HepG2 (cell line): Measurements from ENCODE around the gene CPNE5. TPM values are rescaled to one million over a fixed set of nuclear protein-coding genes. Genes with fewer than 3 reads are reported as not detected.

ENCODE experiments used
- ATAC-seq: fragments of 200-7000 bp; cut with Tn5 transposase; 3 replicates; pipeline ENCODE4 v1.9.1; 2020; ENCODE audit warnings: mild to moderate bottlenecking, moderate library complexity
- BruUV-seq: library from RNA; stranded (reverse); fragments of 400-500 nt; replicated peaks from 2 replicates; lab custom pipeline; 2021; lab: Mats Ljungman, UMichigan
- CTCF ChIA-PET: fragments of 300-600 bp; formaldehyde crosslinking; extraction: SDS; loops from one replicate; lab custom pipeline; 2021; ENCODE audit warnings: low total read pairs, inconsistent platforms, low intra/inter-chr PET ratio; lab: Yijun Ruan, JAX
- POLR2A ChIA-PET: fragments of 350-600 bp; sonication (Branson Sonifier 250); formaldehyde crosslinking; loops from one replicate; lab custom pipeline; 2020; ENCODE audit warnings: antibody characterized with exemption, inconsistent platforms; lab: Yijun Ruan, JAX
- DNase-seq: peaks from one replicate; pipeline ENCODE4 v3.0.0-alpha.2; 2015; ENCODE audit warnings: low spot score
- FAIRE-seq: peaks from 3 replicates; lab custom pipeline; 2011; peaks lifted over from hg19 to GRCh38; lab: Jason Lieb, UNC
- H2AFZ ChIP-seq: one replicate; pipeline ENCODE4 v1.6.1; 2011; ENCODE audit warnings: low read length, inconsistent platforms
- H3K27ac ChIP-seq: fragments of 300-600 bp; 3 replicates; pipeline ENCODE4 v1.8.0; 2011; ENCODE audit warnings: mixed run types, mild to moderate bottlenecking, mixed read lengths, low read length, inconsistent platforms; ENCODE audit not compliant: insufficient read depth; ENCODE audit errors: extremely low read length
- H3K27me3 ChIP-seq, 2 experiments: fragments of 200-600 bp in 1 of 2; 2 replicates in 1 of 2; 3 replicates in 1 of 2; pipeline versions ENCODE4 v1.6.0 to v1.8.0; 2011; ENCODE audit warnings: low read length in 2 of 2, mild to moderate bottlenecking in 2 of 2, moderate library complexity in 2 of 2, inconsistent platforms in 1 of 2; ENCODE audit not compliant: insufficient read depth in 2 of 2, control insufficient read depth in 1 of 2
- H3K36me3 ChIP-seq, 2 experiments: fragments of 200-600 bp in 1 of 2; replicated peaks in 1 of 2; 2 replicates in 1 of 2; 3 replicates in 1 of 2; pipeline versions ENCODE4 v1.5.1 to v1.8.0; 2011; ENCODE audit warnings: low read length in 2 of 2, inconsistent platforms in 1 of 2; ENCODE audit not compliant: insufficient read depth in 2 of 2, control insufficient read depth in 1 of 2
- H3K4me1 ChIP-seq: 2 replicates; pipeline ENCODE4 v1.5.1; 2012; ENCODE audit warnings: low read length, inconsistent platforms; ENCODE audit not compliant: insufficient read depth
- H3K4me2 ChIP-seq: 2 replicates; pipeline ENCODE4 v1.6.0; 2011; ENCODE audit warnings: low read depth, low read length, inconsistent platforms
- H3K4me3 ChIP-seq, 3 experiments: fragments of 200-600 bp in 1 of 3; sonication (generic), shearing (Covaris generic) in 1 of 3; replicated peaks in 1 of 3; 2 replicates each; pipeline ENCODE4 v1.5.1; 2011 to 2016; ENCODE audit warnings: low read length in 3 of 3, inconsistent platforms in 2 of 3, low read depth in 2 of 3, mild to moderate bottlenecking in 2 of 3, control low read depth in 1 of 3, mixed read lengths in 1 of 3; ENCODE audit not compliant: insufficient read depth in 1 of 3
- H3K79me2 ChIP-seq: one replicate; pipeline ENCODE4 v1.6.1; 2011; ENCODE audit warnings: low read length, inconsistent platforms; ENCODE audit not compliant: insufficient read depth
- H3K9ac ChIP-seq: 2 replicates; pipeline ENCODE4 v1.6.0; 2011; ENCODE audit warnings: mild to moderate bottlenecking, low read depth, low read length, inconsistent platforms; ENCODE audit not compliant: insufficient read depth
- H3K9me3 ChIP-seq: 2 replicates; pipeline ENCODE4 v1.5.1; 2012; ENCODE audit warnings: mild to moderate bottlenecking, low read length
- H4K20me1 ChIP-seq: 2 replicates; pipeline ENCODE4 v1.6.0; 2011; ENCODE audit warnings: inconsistent platforms, mild to moderate bottlenecking, low read length, moderate library complexity; ENCODE audit not compliant: insufficient read depth
- MAFF ChIP-seq: IDR thresholded peaks from 2 replicates; pipeline ENCODE4 v1.6.1; 2011; ENCODE audit warnings: low read depth, low read length, improper control_type of control experiment
- ZNF737 ChIP-seq: sonication (generic); formaldehyde crosslinking; IDR thresholded peaks from 2 replicates; pipeline ENCODE4 v1.5.0; 2020; ENCODE audit warnings: missing genetic modification reagents, mild to moderate bottlenecking, borderline replicate concordance
- WGBS: methylation state at CpG from one replicate; pipeline ENCODE4 v1.1.6; 2017; ENCODE audit warnings: low lambda C conversion rate; 5-methylcytosine and 5-hydroxymethylcytosine counted together
- in situ Hi-C: cut with HindIII; loops from 2 replicates; pipeline ENCODE4 v1.10.0; 2017; ENCODE audit warnings: low pct_unique_long_range_greater_than_20kb; ENCODE audit not compliant: extremely low pct_ligation_motif_present
- intact Hi-C: fragments of 100-400 bp; cut with micrococcal nuclease; formaldehyde crosslinking; loops from one replicate; pipeline ENCODE4 v1.10.0; 2022; ENCODE audit not compliant: unreplicated experiment
- polyA plus RNA-seq, 8 experiments: library from polyadenylated mRNA; depleted of rRNA in 3 of 8; stranded (reverse) in 7 of 8; unstranded in 1 of 8; fragments of >200 nt; fragmentation: Illumina TruSeq in 4 of 8; extraction: Trizol in 4 of 8; gene quantifications; 2 replicates each; pipeline versions ENCODE4 v1.2.1 to v1.2.3, GENCODE V29; 2011 to 2016; ENCODE audit warnings: low read depth in 4 of 8, missing spikeins in 1 of 8, mixed read lengths in 1 of 8; ENCODE audit not compliant: insufficient read depth in 1 of 8
- total RNA-seq, 5 experiments: library from RNA; depleted of rRNA; stranded (reverse); fragments of >200 nt; fragmentation: Illumina TruSeq; extraction: Trizol; gene quantifications; 2 replicates each; pipeline ENCODE4 v1.2.3, GENCODE V29; 2016; ENCODE audit warnings: low read depth in 1 of 5
- TF ChIP-seq, protein P1 (sequence below): IDR thresholded peaks from 2 replicates; pipeline ENCODE4 v1.6.1; 2016; ENCODE audit warnings: missing genetic modification reagents, missing compliant biosample characterization
- TF ChIP-seq, protein P2 (sequence below): sonication (generic); formaldehyde crosslinking; IDR thresholded peaks from 2 replicates; pipeline ENCODE4 v1.5.0; 2020; ENCODE audit warnings: missing genetic modification reagents
- TF ChIP-seq, protein P3 (sequence below): sonication (generic); formaldehyde crosslinking; IDR thresholded peaks from 2 replicates; pipeline ENCODE4 v1.4.0; 2020; ENCODE audit warnings: mild to moderate bottlenecking, low read depth, missing genetic modification reagents

CPNE5 gene
- total and polyA plus RNA-seq, 2 of the 13 experiments (the other 11 are each of a cell fraction or from before 2014, with no cell fraction given) = 0.16 TPM; not detected in 1

DNA sequence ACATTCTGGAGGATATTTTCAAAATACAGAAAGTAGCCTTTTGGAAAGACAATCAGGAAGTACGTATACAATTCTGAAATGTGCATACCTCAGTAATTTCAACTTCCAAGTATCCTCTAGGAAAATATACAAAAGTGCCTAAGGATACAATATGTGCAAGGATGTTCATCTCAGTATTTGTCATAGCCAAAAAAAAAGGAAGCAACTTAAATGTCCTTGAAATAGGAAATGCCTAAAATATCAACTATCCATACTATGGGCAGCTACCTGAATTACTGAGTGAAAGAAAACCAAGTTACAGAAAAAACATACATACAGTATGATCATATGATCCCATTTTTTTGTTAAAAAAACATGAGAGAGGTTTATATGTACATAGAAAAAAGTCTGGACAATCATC, 33.9 kb upstream of the CPNE5 start:
- H3K9ac ChIP-seq = peak overlapping the region; percentile 90; the same call in 1 of the 2 replicates
- no peaks in the 10 kb centered on the region for H3K9me3 ChIP-seq
- H2AFZ ChIP-seq = no peak overlapping the region
- peak overlapping the region; percentile 92 for H3K4me2 ChIP-seq
- no peaks in the 10 kb centered on the region; the same call in 1 of the 2 replicates for H4K20me1 ChIP-seq
- H3K79me2 ChIP-seq = peaks cover 31% of the 10 kb centered on the region
- CTCF ChIA-PET = interaction anchor here (1.7 to 1.8 kb wide), 2 partner anchors 90 to 107 kb away, joined by 3 to 8 read pairs; no protein-coding TSS in a partner anchor
- WGBS = 98% methylated on average over 1 of the region's 1 CpG
- H3K27me3 ChIP-seq = peaks cover 0 to 2% of the 10 kb centered on the region in 2 experiments; a peak in 2 of 5 replicates
- H3K4me1 ChIP-seq = peaks cover 34% of the 10 kb centered on the region
- BruUV-seq = no TSS peak
- peaks cover 3 to 33% of the 10 kb centered on the region in 2 experiments; a peak in 4 of 5 replicates for H3K36me3 ChIP-seq
- POLR2A ChIA-PET = interaction anchor here (2.3 to 2.9 kb wide), 4 partner anchors 13 to 113 kb away, joined by 14 to 61 read pairs (median 23); partner anchors contain the start of genes C6orf89 and MTCH1
- in situ Hi-C loops = no loop called here
- TF ChIP-seq, protein P1, sequence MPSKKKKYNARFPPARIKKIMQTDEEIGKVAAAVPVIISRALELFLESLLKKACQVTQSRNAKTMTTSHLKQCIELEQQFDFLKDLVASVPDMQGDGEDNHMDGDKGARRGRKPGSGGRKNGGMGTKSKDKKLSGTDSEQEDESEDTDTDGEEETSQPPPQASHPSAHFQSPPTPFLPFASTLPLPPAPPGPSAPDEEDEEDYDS (CRISPR knock-in tag) = 0 out of 2 replicates have a peak, but pooled peaks have one; percentile 6
- TF ChIP-seq, protein P2, sequence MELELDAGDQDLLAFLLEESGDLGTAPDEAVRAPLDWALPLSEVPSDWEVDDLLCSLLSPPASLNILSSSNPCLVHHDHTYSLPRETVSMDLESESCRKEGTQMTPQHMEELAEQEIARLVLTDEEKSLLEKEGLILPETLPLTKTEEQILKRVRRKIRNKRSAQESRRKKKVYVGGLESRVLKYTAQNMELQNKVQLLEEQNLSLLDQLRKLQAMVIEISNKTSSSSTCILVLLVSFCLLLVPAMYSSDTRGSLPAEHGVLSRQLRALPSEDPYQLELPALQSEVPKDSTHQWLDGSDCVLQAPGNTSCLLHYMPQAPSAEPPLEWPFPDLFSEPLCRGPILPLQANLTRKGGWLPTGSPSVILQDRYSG (CRISPR knock-in tag) = 0 out of 2 replicates have a peak, but pooled peaks have one; percentile 33
- TF ChIP-seq, protein P3, sequence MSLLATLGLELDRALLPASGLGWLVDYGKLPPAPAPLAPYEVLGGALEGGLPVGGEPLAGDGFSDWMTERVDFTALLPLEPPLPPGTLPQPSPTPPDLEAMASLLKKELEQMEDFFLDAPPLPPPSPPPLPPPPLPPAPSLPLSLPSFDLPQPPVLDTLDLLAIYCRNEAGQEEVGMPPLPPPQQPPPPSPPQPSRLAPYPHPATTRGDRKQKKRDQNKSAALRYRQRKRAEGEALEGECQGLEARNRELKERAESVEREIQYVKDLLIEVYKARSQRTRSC (CRISPR knock-in tag) = no peak
- TF ChIP-seq, all 625 proteins: peak for 2
- FAIRE-seq = no peak
- ATAC-seq = no peak
- no peak for DNase-seq
- Histone ChIP-seq H3K27ac (no peak overlapping the region), H3K4me3 (peak overlapping the region in 2 of 3 experiments; percentile 83 to 94; a peak in 3 of 6 replicates)
- intact Hi-C loops = loop anchor here (2.0 kb wide), 1 partner anchor 38 kb away; no protein-coding TSS in a partner anchor

DNA sequence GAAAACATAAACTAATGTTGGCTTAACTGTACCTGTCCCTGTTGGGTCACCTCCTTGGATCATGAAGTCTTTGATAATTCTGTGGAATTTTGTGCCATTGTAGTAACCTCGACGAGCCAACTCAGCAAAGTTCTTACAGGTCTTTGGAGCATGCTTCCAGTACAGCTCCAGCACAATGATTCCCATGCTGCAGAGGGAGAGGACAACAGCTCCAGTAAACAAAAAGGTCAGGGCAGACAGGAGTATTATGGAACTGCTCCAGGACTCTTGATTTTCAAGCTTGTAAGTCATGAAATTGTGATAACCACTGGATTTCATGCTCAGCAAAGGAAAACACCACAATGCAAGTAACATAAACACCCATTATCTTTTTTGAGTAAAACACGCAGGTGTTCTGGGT, 32.4 kb upstream of the CPNE5 start:
- Histone ChIP-seq H3K4me3 (no peak overlapping the region), H3K4me2 (0 out of 2 replicates have a peak overlapping the region, but pooled peaks have one; percentile 8), H3K9me3 (no peaks in the 10 kb centered on the region), H3K27ac (no peak overlapping the region), H3K79me2 (peaks cover 42% of the 10 kb centered on the region), H3K27me3 (no peaks in the 10 kb centered on the region; a peak in 1 of 5 replicates), H4K20me1 (no peaks in the 10 kb centered on the region; the same call in 1 of the 2 replicates), H3K4me1 (peaks cover 33% of the 10 kb centered on the region), H2AFZ (no peak overlapping the region), H3K9ac (no peak overlapping the region), H3K36me3 (peaks cover 10 to 47% of the 10 kb centered on the region in 2 experiments)
- CTCF ChIA-PET = no interaction called here
- intact Hi-C loops = loop anchor here (2.0 kb wide), 1 partner anchor 37 kb away; no protein-coding TSS in a partner anchor
- no TSS peak for BruUV-seq
- in situ Hi-C loops = no loop called here
- WGBS = 95% methylated on average over 3 of the region's 3 CpGs
- TF ChIP-seq ZNF737 (CRISPR knock-in tag) (no peak), MAFF (0 out of 2 replicates have a peak, but pooled peaks have one; percentile 9)
- no peak for ATAC-seq
- POLR2A ChIA-PET = no interaction called here
- no peak for DNase-seq
- no peak for FAIRE-seq
